Panc1 (cell line): ENCODE results near the gene CACNA2D3. TPM values are rescaled to one million over a fixed set of nuclear protein-coding genes. Genes with fewer than 3 reads are reported as not detected.

ENCODE experiments used
- ATAC-seq: fragments of 200-7000 bp; cut with Tn5 transposase; 2 replicates; pipeline ENCODE4 v1.9.1; 2020; ENCODE audit warnings: mild to moderate bottlenecking, moderate library complexity
- BruUV-seq: library from RNA; stranded (reverse); fragments of 400-500 nt; replicated peaks from 2 replicates; lab custom pipeline; 2021; lab: Mats Ljungman, UMichigan
- CTCF ChIA-PET: fragments of 300-600 bp; sonication (Branson Sonifier 250); formaldehyde crosslinking; loops from one replicate; lab custom pipeline; 2022; ENCODE audit warnings: antibody characterized with exemption; lab: Charles Lee
- POLR2A ChIA-PET: fragments of 300-600 bp; sonication (Branson Sonifier 250); formaldehyde crosslinking; loops from one replicate; lab custom pipeline; 2022; ENCODE audit warnings: antibody characterized with exemption; lab: Charles Lee
- DNase-seq: peaks from one replicate; pipeline ENCODE4 v3.0.0-alpha.2; 2010; ENCODE audit warnings: low read depth, low spot score
- H3K27ac ChIP-seq: 2 replicates; pipeline ENCODE4 v1.5.1; 2011; ENCODE audit warnings: mild to moderate bottlenecking, low read length, inconsistent platforms
- H3K27me3 ChIP-seq: fragments of 200-500 bp; sonication (Bioruptor generic); 2 replicates; pipeline ENCODE4 v1.6.0; 2014; ENCODE audit warnings: low read length, inconsistent platforms; ENCODE audit not compliant: control insufficient read depth, insufficient read depth
- H3K36me3 ChIP-seq: fragments of 200-500 bp; sonication (Bioruptor generic); 2 replicates; pipeline ENCODE4 v1.5.1; 2014; ENCODE audit warnings: inconsistent platforms, mild to moderate bottlenecking, low read length, moderate library complexity; ENCODE audit not compliant: control insufficient read depth, insufficient read depth
- H3K4me1 ChIP-seq: 2 replicates; pipeline ENCODE4 v1.5.1; 2011; ENCODE audit warnings: inconsistent platforms, mild to moderate bottlenecking, low read length, moderate library complexity; ENCODE audit not compliant: control insufficient read depth, insufficient read depth
- H3K4me3 ChIP-seq, 2 experiments: 2 replicates each; pipeline ENCODE4 v1.5.1; 2011 to 2012; ENCODE audit warnings: low read depth in 2 of 2, low read length in 2 of 2, mild to moderate bottlenecking in 2 of 2, inconsistent platforms in 1 of 2, moderate library complexity in 1 of 2
- H3K9me3 ChIP-seq: fragments of 200-500 bp; sonication (Bioruptor generic); 2 replicates; pipeline ENCODE4 v1.5.1; 2014; ENCODE audit warnings: low read depth, mild to moderate bottlenecking, inconsistent platforms, low read length, moderate library complexity; ENCODE audit not compliant: control insufficient read depth, insufficient read depth
- POLR2AphosphoS5 ChIP-seq: IDR thresholded peaks from 2 replicates; pipeline ENCODE4 v1.6.1; 2012; ENCODE audit warnings: mild to moderate bottlenecking, low read depth, low read length, moderate library complexity
- SIN3A ChIP-seq: IDR thresholded peaks from 2 replicates; pipeline ENCODE4 v1.6.1; 2012; ENCODE audit warnings: low read depth, mild to moderate bottlenecking, low read length, moderate library complexity, borderline replicate concordance; ENCODE audit not compliant: insufficient read depth
- TCF7L2 ChIP-seq: IDR thresholded peaks from 2 replicates; pipeline ENCODE4 v1.6.1; 2011; ENCODE audit warnings: mild to moderate bottlenecking, low read depth, low read length, inconsistent platforms
- in situ Hi-C: cut with HindIII; loops from 2 replicates; pipeline ENCODE4 v1.10.0; 2016; ENCODE audit warnings: low sequenced_read_pairs, low pct_unique_long_range_greater_than_20kb
- intact Hi-C: fragments of 100-400 bp; cut with micrococcal nuclease; formaldehyde crosslinking; loops from one replicate; pipeline ENCODE4 v1.10.0; 2022; ENCODE audit not compliant: unreplicated experiment
- total RNA-seq: library from RNA; stranded (reverse); gene quantifications from one replicate; pipeline ENCODE4 v1.2.1, GENCODE V29; 2021; ENCODE audit not compliant: unreplicated experiment
- TF ChIP-seq, protein P1 (sequence below): fragments of 450-650 bp; IDR thresholded peaks from 2 replicates; pipeline ENCODE4 v1.5.1; 2017; ENCODE audit warnings: mild to moderate bottlenecking
- TF ChIP-seq, protein P2 (sequence below), 2 experiments: IDR thresholded peaks; 2 replicates each; pipeline ENCODE4 v1.6.1; 2011 to 2012; ENCODE audit warnings: low read depth in 2 of 2, control low read depth in 1 of 2, low read length in 1 of 2, mild to moderate bottlenecking in 1 of 2, moderate library complexity in 1 of 2; ENCODE audit not compliant: insufficient read depth in 1 of 2

CACNA2D3 gene
- total RNA-seq, 1 experiment from 2014 or later: 0.41 TPM

DNA sequence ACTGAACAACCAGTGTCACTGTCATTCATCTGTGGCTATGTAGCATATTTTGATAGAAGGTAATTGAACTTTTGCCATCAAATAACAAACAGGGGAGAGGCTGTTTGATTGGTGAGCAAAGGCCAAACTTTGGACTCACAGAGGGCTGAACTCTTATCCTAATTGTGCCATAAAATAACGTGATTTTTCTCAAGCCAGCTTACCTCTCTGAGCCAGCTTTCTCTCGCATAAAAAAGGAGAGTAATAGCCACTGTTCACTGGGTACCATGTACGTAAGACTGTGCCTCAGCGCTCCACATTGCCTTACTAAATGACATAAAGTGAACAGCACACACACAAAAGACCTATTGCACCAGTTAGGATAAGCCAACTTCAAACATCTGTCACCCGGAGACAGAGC, 588.6 kb downstream of the CACNA2D3 start:
- BruUV-seq: no TSS peak
- H3K36me3 ChIP-seq: no peaks in the 10 kb centered on the region
- ATAC-seq (no peak), DNase-seq (no peak)
- TF ChIP-seq, protein P1, sequence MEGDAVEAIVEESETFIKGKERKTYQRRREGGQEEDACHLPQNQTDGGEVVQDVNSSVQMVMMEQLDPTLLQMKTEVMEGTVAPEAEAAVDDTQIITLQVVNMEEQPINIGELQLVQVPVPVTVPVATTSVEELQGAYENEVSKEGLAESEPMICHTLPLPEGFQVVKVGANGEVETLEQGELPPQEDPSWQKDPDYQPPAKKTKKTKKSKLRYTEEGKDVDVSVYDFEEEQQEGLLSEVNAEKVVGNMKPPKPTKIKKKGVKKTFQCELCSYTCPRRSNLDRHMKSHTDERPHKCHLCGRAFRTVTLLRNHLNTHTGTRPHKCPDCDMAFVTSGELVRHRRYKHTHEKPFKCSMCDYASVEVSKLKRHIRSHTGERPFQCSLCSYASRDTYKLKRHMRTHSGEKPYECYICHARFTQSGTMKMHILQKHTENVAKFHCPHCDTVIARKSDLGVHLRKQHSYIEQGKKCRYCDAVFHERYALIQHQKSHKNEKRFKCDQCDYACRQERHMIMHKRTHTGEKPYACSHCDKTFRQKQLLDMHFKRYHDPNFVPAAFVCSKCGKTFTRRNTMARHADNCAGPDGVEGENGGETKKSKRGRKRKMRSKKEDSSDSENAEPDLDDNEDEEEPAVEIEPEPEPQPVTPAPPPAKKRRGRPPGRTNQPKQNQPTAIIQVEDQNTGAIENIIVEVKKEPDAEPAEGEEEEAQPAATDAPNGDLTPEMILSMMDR: no peak
- no peak for TF ChIP-seq SIN3A
- no peak for TF ChIP-seq TCF7L2
- TF ChIP-seq, protein P2, sequence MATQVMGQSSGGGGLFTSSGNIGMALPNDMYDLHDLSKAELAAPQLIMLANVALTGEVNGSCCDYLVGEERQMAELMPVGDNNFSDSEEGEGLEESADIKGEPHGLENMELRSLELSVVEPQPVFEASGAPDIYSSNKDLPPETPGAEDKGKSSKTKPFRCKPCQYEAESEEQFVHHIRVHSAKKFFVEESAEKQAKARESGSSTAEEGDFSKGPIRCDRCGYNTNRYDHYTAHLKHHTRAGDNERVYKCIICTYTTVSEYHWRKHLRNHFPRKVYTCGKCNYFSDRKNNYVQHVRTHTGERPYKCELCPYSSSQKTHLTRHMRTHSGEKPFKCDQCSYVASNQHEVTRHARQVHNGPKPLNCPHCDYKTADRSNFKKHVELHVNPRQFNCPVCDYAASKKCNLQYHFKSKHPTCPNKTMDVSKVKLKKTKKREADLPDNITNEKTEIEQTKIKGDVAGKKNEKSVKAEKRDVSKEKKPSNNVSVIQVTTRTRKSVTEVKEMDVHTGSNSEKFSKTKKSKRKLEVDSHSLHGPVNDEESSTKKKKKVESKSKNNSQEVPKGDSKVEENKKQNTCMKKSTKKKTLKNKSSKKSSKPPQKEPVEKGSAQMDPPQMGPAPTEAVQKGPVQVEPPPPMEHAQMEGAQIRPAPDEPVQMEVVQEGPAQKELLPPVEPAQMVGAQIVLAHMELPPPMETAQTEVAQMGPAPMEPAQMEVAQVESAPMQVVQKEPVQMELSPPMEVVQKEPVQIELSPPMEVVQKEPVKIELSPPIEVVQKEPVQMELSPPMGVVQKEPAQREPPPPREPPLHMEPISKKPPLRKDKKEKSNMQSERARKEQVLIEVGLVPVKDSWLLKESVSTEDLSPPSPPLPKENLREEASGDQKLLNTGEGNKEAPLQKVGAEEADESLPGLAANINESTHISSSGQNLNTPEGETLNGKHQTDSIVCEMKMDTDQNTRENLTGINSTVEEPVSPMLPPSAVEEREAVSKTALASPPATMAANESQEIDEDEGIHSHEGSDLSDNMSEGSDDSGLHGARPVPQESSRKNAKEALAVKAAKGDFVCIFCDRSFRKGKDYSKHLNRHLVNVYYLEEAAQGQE (IDR thresholded peaks at IDR 0.05; ENCODE audit: insufficient read depth in 1 of 2, low read depth in 2 of 2, low read length in 1 of 2): no peak
- no peak for TF ChIP-seq POLR2AphosphoS5
- ChIA-PET CTCF (no interaction called here), POLR2A (no interaction called here)
- intact Hi-C loops (no loop called here), in situ Hi-C loops (no loop called here)
- no peak overlapping the region for H3K4me3 ChIP-seq
- no peaks in the 10 kb centered on the region for H3K9me3 ChIP-seq
- H3K4me1 ChIP-seq: no peaks in the 10 kb centered on the region
- H3K27me3 ChIP-seq: no peaks in the 10 kb centered on the region
- H3K27ac ChIP-seq: no peak overlapping the region

DNA sequence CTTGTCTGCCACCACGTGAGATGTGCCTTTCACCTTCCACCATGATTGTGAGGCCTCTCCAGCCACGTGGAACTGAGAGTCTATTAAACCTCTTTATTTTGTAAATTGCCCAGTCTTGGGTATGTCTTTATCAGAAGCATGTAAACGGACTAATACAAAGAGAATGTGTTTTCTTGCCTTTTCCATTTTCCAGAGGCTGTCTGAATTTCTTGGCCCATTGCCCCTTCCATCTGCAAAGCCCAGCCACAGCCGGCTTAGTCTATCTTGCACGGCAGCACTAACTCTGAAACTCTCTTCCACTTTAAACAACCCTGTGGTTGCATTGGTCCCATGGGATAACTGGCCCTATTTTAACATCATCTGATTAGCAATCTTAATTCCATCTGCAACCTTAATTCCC, 590.2 kb downstream of the CACNA2D3 start:
- Histone ChIP-seq H3K4me1 (no peaks in the 10 kb centered on the region), H3K9me3 (no peaks in the 10 kb centered on the region), H3K4me3 (no peak overlapping the region), H3K27me3 (no peaks in the 10 kb centered on the region), H3K27ac (no peak overlapping the region), H3K36me3 (no peaks in the 10 kb centered on the region)
- in situ Hi-C loops (no loop called here), intact Hi-C loops (no loop called here)
- TF ChIP-seq SIN3A: no peak
- TF ChIP-seq TCF7L2: no peak
- TF ChIP-seq, protein P2 (IDR thresholded peaks at IDR 0.05; ENCODE audit: insufficient read depth in 1 of 2, low read depth in 2 of 2, low read length in 1 of 2): no peak
- TF ChIP-seq, protein P1: no peak
- TF ChIP-seq POLR2AphosphoS5: no peak
- no peak for ATAC-seq
- ChIA-PET POLR2A (no interaction called here), CTCF (no interaction called here)
- no peak for DNase-seq
- BruUV-seq: no TSS peak
